Measurements from ENCODE around the gene TRIM37.
"Not testable (repeated sequence)": the region's sequence is repeated elsewhere in the genome, so short reads cannot be mapped to it uniquely, and the experiment has no call there.

TRIM37 gene

DNA sequence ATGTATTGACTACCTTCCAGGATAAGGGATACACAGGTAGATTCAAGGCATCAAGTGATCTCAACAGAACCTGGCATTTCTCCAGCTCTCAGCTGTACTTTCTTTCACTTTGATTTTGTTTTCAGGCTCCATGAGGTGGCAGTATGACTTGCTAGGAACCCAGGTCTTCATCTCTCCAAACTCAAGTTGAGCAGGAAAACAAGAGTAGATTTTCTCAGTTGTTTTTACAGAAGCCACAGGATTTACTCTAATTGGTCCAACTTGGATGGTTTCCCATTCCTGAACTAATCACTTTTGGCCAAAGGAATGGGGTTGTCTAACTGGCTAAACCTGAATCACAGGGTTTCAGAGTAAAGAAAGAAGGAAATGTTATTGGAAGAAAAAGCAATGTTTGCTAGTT is 146.6 kb downstream of the TRIM37 start:
- Histone ChIP-seq H3K9me3 (ENCODE audit: control insufficient read depth, low read depth, low read length) (no peaks in the 10 kb centered on the region), H3K27ac (ENCODE audit: low read length) (no peak overlapping the region), H3K27me3 (ENCODE audit: control insufficient read depth, insufficient read depth, low read length) (no peaks in the 10 kb centered on the region), H3K36me3 (ENCODE audit: control insufficient read depth, low read depth, low read length) (no peaks in the 10 kb centered on the region), H3K4me3 (ENCODE audit: low read length) (no peak overlapping the region), H3K4me1 (ENCODE audit: control insufficient read depth, low read depth, low read length) (no peaks in the 10 kb centered on the region), H3K9ac (ENCODE audit: low read length) (no peak overlapping the region)

- H3K4me3 ChIP-seq (ENCODE audit: low read length); H3K36me3 ChIP-seq (ENCODE audit: control insufficient read depth, low read depth, low read length): not testable (repeated sequence)
Observed at GRCh38 chr17:58957725-58958073, 149.0 kb downstream of the TRIM37 start.

GRCh38 chr17:58956997-58957724 is 149.5 kb downstream of the TRIM37 start:
- Histone ChIP-seq H3K27ac (ENCODE audit: low read length) (no peak overlapping the region), H3K4me1 (ENCODE audit: control insufficient read depth, low read depth, low read length) (no peaks in the 10 kb centered on the region), H3K4me3 (ENCODE audit: low read length) (no peak overlapping the region), H3K9me3 (ENCODE audit: control insufficient read depth, low read depth, low read length) (no peaks in the 10 kb centered on the region), H3K36me3 (ENCODE audit: control insufficient read depth, low read depth, low read length) (no peaks in the 10 kb centered on the region), H3K27me3 (ENCODE audit: control insufficient read depth, insufficient read depth, low read length) (no peaks in the 10 kb centered on the region), H3K9ac (ENCODE audit: low read length) (no peak overlapping the region)

More at GRCh38 chr17:58957725-58958073, 149.0 kb downstream of the TRIM37 start:
- H3K27me3 ChIP-seq (ENCODE audit: control insufficient read depth, insufficient read depth, low read length); H3K4me1 ChIP-seq (ENCODE audit: control insufficient read depth, low read depth, low read length); H3K27ac ChIP-seq (ENCODE audit: low read length); H3K9ac ChIP-seq (ENCODE audit: low read length); H3K9me3 ChIP-seq (ENCODE audit: control insufficient read depth, low read depth, low read length): not testable (repeated sequence)

DNA sequence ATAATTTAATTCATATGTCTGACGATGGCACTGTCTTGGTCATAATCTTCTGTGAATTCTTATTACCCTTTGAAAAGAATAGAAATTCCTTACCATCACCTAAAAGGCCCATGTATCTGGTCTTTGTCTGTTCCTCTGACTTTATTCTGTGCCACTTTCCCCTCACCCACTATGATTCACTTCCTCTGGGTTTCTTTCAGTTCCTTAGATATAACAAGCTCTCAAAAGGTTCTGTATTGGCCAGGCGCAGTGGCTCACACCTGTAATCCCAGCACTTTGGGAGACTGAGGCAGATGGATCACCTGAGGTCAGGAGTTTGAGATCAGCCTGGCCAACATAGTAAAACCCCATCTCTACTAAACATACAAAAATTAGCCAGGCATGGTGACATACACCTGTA is 152.3 kb downstream of the TRIM37 start:
- not testable (repeated sequence) for H3K4me1 ChIP-seq (ENCODE audit: control insufficient read depth, low read depth, low read length); H3K9me3 ChIP-seq (ENCODE audit: control insufficient read depth, low read depth, low read length); H3K4me3 ChIP-seq (ENCODE audit: low read length); H3K9ac ChIP-seq (ENCODE audit: low read length); H3K27ac ChIP-seq (ENCODE audit: low read length); H3K36me3 ChIP-seq (ENCODE audit: control insufficient read depth, low read depth, low read length); H3K27me3 ChIP-seq (ENCODE audit: control insufficient read depth, insufficient read depth, low read length)

GRCh38 chr17:58947824-58948223 is 158.9 kb downstream of the TRIM37 start:
- Histone ChIP-seq H3K36me3 (ENCODE audit: control insufficient read depth, low read depth, low read length) (no peaks in the 10 kb centered on the region), H3K27me3 (ENCODE audit: control insufficient read depth, insufficient read depth, low read length) (no peaks in the 10 kb centered on the region), H3K4me1 (ENCODE audit: control insufficient read depth, low read depth, low read length) (no peaks in the 10 kb centered on the region), H3K4me3 (ENCODE audit: low read length) (no peak overlapping the region), H3K9ac (ENCODE audit: low read length) (no peak overlapping the region), H3K9me3 (ENCODE audit: control insufficient read depth, low read depth, low read length) (no peaks in the 10 kb centered on the region), H3K27ac (ENCODE audit: low read length) (no peak overlapping the region)

GRCh38 chr17:58947411-58947810 is 159.3 kb downstream of the TRIM37 start:
- Histone ChIP-seq H3K27me3 (ENCODE audit: control insufficient read depth, insufficient read depth, low read length) (no peaks in the 10 kb centered on the region), H3K27ac (ENCODE audit: low read length) (no peak overlapping the region), H3K4me3 (ENCODE audit: low read length) (no peak overlapping the region), H3K9me3 (ENCODE audit: control insufficient read depth, low read depth, low read length) (no peaks in the 10 kb centered on the region), H3K4me1 (ENCODE audit: control insufficient read depth, low read depth, low read length) (no peaks in the 10 kb centered on the region), H3K36me3 (ENCODE audit: control insufficient read depth, low read depth, low read length) (no peaks in the 10 kb centered on the region), H3K9ac (ENCODE audit: low read length) (no peak overlapping the region)

GRCh38 chr17:58944166-58944565 is 162.5 kb downstream of the TRIM37 start:
- Histone ChIP-seq H3K9ac (ENCODE audit: low read length) (no peak overlapping the region), H3K4me3 (ENCODE audit: low read length) (no peak overlapping the region), H3K4me1 (ENCODE audit: control insufficient read depth, low read depth, low read length) (no peaks in the 10 kb centered on the region), H3K9me3 (ENCODE audit: control insufficient read depth, low read depth, low read length) (no peaks in the 10 kb centered on the region), H3K27me3 (ENCODE audit: control insufficient read depth, insufficient read depth, low read length) (no peaks in the 10 kb centered on the region), H3K36me3 (ENCODE audit: control insufficient read depth, low read depth, low read length) (no peaks in the 10 kb centered on the region), H3K27ac (ENCODE audit: low read length) (no peak overlapping the region)

- Histone ChIP-seq H3K4me3 (ENCODE audit: low read length) (no peak overlapping the region), H3K27me3 (ENCODE audit: control insufficient read depth, insufficient read depth, low read length) (no peaks in the 10 kb centered on the region), H3K9ac (ENCODE audit: low read length) (no peak overlapping the region), H3K4me1 (ENCODE audit: control insufficient read depth, low read depth, low read length) (no peaks in the 10 kb centered on the region), H3K36me3 (ENCODE audit: control insufficient read depth, low read depth, low read length) (no peaks in the 10 kb centered on the region), H3K27ac (ENCODE audit: low read length) (no peak overlapping the region), H3K9me3 (ENCODE audit: control insufficient read depth, low read depth, low read length) (no peaks in the 10 kb centered on the region)
Observed at GRCh38 chr17:58936295-58936694, 170.4 kb downstream of the TRIM37 start.

GRCh38 chr17:58932956-58933355 is 173.7 kb downstream of the TRIM37 start:
- no peak overlapping the region for H3K9ac ChIP-seq (ENCODE audit: low read length)
- H3K27me3 ChIP-seq (ENCODE audit: control insufficient read depth, insufficient read depth, low read length), result no peaks in the 10 kb centered on the region
- H3K36me3 ChIP-seq (ENCODE audit: control insufficient read depth, low read depth, low read length), result no peaks in the 10 kb centered on the region
- H3K4me1 ChIP-seq (ENCODE audit: control insufficient read depth, low read depth, low read length), result no peaks in the 10 kb centered on the region
- H3K4me3 ChIP-seq (ENCODE audit: low read length), result no peak overlapping the region
- H3K9me3 ChIP-seq (ENCODE audit: control insufficient read depth, low read depth, low read length), result no peaks in the 10 kb centered on the region
- H3K27ac ChIP-seq (ENCODE audit: low read length), result no peak overlapping the region
